Measurements from ENCODE around the gene ZNF385B.

- TF ChIP-seq CTCF (IDR thresholded peaks at IDR 0.05) (no peak), POLR2A (IDR thresholded peaks at IDR 0.05) (no peak)
Observed at GRCh38 chr2:179602452-179602851, 259.0 kb downstream of the ZNF385B start.
